GM12864 (cell line): Measurements from ENCODE around the gene ANKRD60.

Experiments used
- DNase-seq: peaks from one replicate; pipeline ENCODE4 v3.0.0-alpha.2; 2011; ENCODE audit warnings: low read depth
- H3K4me3 ChIP-seq: 2 replicates; pipeline ENCODE4 v1.5.1; 2011; ENCODE audit warnings: mild to moderate bottlenecking, low read depth, low read length, control low read depth
- TF ChIP-seq, protein P1 (sequence below): IDR thresholded peaks from 2 replicates; pipeline ENCODE4 v1.5.1; 2011; ENCODE audit warnings: low read depth, mild to moderate bottlenecking, moderate library complexity, low read length, control low read depth, inconsistent platforms; ENCODE audit errors: missing control alignments

Gene ANKRD60

DNA sequence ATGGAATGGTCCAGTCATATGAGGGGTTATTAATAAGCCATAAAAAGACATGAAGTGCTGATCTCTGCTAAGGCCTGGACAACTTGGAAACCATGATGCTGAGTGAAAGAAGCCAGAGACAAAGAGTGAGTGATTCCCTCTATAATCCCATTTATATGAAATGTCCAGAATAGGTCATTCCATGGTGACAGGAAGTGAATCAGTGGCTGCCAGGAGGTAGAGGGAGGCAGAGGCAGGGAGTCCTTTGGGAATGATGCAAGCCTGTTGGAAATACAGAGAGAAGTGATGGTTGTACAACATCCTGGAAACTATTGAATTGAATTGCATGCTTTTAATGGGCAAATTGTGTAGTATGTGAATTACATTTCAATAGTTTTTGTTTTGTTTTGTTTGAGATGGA is 26.4 kb downstream of the ANKRD60 start:
- H3K4me3 ChIP-seq = no peak overlapping the region
- DNase-seq = no peak
- TF ChIP-seq, protein P1, sequence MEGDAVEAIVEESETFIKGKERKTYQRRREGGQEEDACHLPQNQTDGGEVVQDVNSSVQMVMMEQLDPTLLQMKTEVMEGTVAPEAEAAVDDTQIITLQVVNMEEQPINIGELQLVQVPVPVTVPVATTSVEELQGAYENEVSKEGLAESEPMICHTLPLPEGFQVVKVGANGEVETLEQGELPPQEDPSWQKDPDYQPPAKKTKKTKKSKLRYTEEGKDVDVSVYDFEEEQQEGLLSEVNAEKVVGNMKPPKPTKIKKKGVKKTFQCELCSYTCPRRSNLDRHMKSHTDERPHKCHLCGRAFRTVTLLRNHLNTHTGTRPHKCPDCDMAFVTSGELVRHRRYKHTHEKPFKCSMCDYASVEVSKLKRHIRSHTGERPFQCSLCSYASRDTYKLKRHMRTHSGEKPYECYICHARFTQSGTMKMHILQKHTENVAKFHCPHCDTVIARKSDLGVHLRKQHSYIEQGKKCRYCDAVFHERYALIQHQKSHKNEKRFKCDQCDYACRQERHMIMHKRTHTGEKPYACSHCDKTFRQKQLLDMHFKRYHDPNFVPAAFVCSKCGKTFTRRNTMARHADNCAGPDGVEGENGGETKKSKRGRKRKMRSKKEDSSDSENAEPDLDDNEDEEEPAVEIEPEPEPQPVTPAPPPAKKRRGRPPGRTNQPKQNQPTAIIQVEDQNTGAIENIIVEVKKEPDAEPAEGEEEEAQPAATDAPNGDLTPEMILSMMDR = no peak

DNA sequence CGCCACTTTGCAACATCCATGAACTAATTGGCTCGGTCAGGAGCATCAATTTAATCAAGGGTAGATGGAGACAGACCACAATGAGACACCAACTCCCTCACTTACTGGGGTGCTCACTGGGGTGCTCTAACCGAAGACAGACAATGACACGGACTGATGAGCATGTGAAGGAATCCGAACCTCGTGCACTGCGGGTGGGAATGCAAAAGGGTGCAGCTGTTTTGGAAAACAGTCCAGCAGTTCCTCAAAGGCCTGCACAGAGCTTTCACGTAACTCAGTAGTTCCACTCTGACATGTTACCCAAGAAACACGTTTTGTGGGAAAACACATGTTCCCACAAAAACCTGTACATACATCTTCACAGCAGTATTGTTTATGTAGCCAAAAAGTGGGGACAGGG is 26.8 kb downstream of the ANKRD60 start:
- no peak overlapping the region for H3K4me3 ChIP-seq
- TF ChIP-seq, protein P1 = no peak
- DNase-seq = no peak

DNA sequence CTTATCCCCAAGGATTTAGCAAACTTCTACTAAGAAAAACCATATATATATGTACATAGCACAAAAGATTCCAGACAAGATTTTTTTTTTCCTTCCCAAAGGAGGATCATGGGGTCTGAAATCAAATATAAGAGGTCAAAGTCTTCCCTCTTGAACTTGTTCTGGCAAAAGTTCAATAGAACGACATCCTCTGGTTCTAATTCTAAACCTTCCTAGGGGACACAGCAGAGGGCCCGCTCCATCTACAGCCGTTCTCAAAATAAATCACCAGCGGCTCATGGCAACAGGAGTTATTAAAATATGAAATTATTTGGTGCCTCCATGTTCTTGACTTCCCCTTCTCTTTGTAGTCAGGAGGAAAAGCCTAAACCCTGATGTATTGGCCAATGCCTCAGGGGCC is 29.0 kb downstream of the ANKRD60 start:
- DNase-seq = no peak
- TF ChIP-seq, protein P1 = no peak
- H3K4me3 ChIP-seq = no peak overlapping the region

DNA sequence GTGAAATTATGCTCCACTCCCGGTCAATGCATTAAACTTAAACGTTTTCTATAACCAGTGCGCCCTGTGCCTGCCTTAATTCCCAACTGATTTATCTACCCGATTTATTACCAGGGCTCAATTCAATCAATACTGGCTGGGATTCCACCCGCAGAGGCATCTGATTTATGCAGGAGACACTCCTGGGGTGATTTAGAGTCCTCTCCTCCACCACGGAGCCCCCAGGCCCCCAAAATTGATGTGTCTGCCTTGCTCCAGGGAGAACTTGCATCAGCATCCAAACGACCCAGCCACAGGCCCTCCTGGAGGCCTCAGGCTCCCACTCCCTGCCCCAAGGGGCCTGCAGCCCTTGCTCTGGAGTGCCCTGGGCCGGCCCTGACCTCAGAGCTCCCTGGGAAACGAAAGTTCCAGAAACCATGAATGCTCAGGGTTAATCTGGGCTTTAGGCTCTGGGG is 29.5 kb downstream of the ANKRD60 start:
- TF ChIP-seq, protein P1 = no peak
- DNase-seq = no peak
- H3K4me3 ChIP-seq = no peak overlapping the region

DNA sequence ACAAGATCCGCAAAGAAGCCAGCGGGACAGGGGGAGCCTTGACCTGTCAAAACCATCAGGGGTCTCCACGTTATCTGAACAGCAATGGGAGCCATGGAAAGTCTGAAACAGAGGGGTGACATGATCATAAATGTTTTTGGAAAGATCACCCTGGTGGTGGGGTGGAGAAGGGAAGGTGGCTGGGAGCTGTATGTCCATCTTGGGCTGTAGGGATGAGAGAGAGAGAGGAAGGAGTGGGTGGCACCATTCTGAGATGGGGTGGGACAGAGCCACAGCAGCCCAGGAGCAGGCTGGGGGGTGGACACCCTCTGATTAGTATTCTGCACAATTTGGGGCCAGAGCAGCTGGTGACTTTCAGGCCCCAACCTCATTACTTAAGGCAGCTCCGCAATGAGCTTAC is 30.1 kb downstream of the ANKRD60 start:
- no peak overlapping the region for H3K4me3 ChIP-seq
- TF ChIP-seq, protein P1 = no peak
- no peak for DNase-seq

DNA sequence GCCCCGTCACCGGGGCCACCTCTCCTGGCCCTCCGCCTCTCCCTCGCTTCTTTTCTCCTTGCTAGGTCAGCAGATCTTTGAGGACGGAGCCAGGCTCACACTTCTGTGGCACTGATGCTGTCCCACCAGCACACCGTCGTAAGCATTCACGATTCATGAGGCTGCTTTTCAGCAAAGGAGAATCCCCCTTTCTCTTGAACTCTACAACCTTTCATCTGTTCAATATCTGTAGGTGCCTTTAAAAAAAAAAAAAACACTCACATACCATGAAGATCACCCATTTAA is 31.3 kb downstream of the ANKRD60 start:
- DNase-seq = no peak
- TF ChIP-seq, protein P1 = no peak

DNA sequence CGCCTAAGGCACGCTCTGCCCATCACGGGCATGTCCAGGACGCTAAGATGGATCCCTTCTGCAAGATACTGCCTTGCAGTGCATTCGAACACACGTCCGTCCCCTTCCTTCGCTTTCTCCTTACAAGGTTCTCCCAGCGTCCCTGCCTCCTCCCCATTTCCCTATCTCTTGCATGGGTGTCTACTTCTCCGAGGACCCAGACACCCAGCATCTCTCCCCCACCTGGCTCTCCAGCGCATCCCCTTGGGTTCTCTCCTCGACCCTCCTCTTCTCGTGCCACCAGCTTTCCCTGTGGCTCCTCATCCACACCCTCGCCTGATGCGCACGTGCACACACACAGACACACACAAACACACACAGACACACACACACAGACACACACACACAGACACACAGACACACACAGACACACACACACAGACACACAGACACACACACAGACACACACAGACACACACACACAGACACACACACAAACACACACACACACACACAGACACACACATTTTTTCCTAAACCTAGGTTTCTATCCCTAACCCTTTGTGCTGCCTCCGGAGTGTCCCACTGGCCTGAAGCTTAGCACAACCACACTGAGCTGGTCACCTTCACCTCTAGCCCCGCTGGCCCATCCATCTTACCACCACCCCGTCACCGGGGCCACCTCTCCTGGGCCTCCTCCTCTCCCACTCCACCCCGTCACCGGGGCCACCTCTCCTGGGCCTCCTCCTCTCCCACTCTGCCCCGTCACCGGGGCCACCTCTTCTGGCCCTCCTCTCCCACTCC is 31.9 kb downstream of the ANKRD60 start:
- TF ChIP-seq, protein P1 = no peak
- DNase-seq = no peak
- H3K4me3 ChIP-seq = no peak overlapping the region

More for the DNA sequence above, 31.3 kb downstream of the ANKRD60 start:
- no peak overlapping the region for H3K4me3 ChIP-seq
